Heart right ventricle (tissue), 16 donors: ENCODE measurements around the gene ALPL. TPM values are rescaled to one million over a fixed set of nuclear protein-coding genes. Genes with fewer than 3 reads are reported as not detected.
A peak's percentile ranks its signal among the peaks of the same experiment; 100 is the strongest.

Source experiments
- ATAC-seq, 8 donors: fragments of 200-7000 bp; cut with Tn5 transposase; one replicate each; pipeline ENCODE4 v1.9.1; 2020; ENCODE audit warnings: mild to moderate bottlenecking in 8 of 8, moderate library complexity in 8 of 8, moderate number of reproducible peaks in 1 of 8
- DNase-seq, 2 donors: peaks; one replicate each; pipeline ENCODE4 v3.0.0-alpha.2; 2020
- H3K27ac ChIP-seq, 10 donors: fragments of 200-600 bp; sonication (generic) in 2 of 10; one replicate each; pipeline versions ENCODE4 v1.5.0 to v1.8.0; 2020 to 2022; ENCODE audit warnings: mild to moderate bottlenecking in 3 of 10
- H3K27me3 ChIP-seq, 7 donors: fragments of 200-600 bp; one replicate each; pipeline ENCODE4 v1.8.0; 2021 to 2022; ENCODE audit warnings: mild to moderate bottlenecking in 2 of 7
- H3K36me3 ChIP-seq, 9 donors: fragments of 200-600 bp; sonication (generic) in 1 of 9; one replicate each; pipeline versions ENCODE4 v1.5.0 to v1.8.0; 2020 to 2022; ENCODE audit warnings: mild to moderate bottlenecking in 2 of 9
- H3K4me1 ChIP-seq, 9 donors: fragments of 200-600 bp; sonication (generic) in 1 of 9; one replicate each; pipeline versions ENCODE4 v1.5.0 to v1.8.0; 2020 to 2022; ENCODE audit warnings: mild to moderate bottlenecking in 4 of 9
- H3K4me3 ChIP-seq, 10 donors: fragments of 200-600 bp; sonication (generic) in 2 of 10; one replicate each; pipeline versions ENCODE4 v1.5.0 to v1.8.0; 2020 to 2022; ENCODE audit warnings: mild to moderate bottlenecking in 7 of 10, moderate library complexity in 2 of 10
- H3K9me3 ChIP-seq, 11 donors: fragments of 200-600 bp in 10 of 11; sonication (generic) in 2 of 11; one replicate each; pipeline versions ENCODE4 v1.5.0 to v1.8.0; 2013 to 2022; ENCODE audit warnings: mild to moderate bottlenecking in 2 of 11, control low read depth in 1 of 11, moderate library complexity in 1 of 11
- WGBS, 2 donors: extraction: QIAGEN DNeasy Blood & Tissue Kit; methylation state at CpG; one replicate each; pipeline ENCODE4 v1.1.7; 2013; ENCODE audit warnings: inconsistent platforms in 1 of 2; 5-methylcytosine and 5-hydroxymethylcytosine counted together
- intact Hi-C, 10 donors: fragments of 100-400 bp; cut with DNase I; formaldehyde crosslinking; loops; one replicate each; pipeline versions ENCODE4 v1.11.1 to v1.14.2; 2022
- polyA plus RNA-seq, 2 donors: library from polyadenylated mRNA; stranded (reverse); fragments of 200-250 nt; gene quantifications; one replicate each; pipeline ENCODE4 v1.2.3, GENCODE V29; 2013
- total RNA-seq, 10 donors: library from RNA; stranded (reverse); fragmentation: NEBNext Ultra II Directional in 3 of 10; extraction: Animal tissue kit (Norgen Biotek cat#: 25700) in 3 of 10; gene quantifications; one replicate each; pipeline versions ENCODE4 v1.2.1 to v1.2.4, GENCODE V29; 2021 to 2023
- TF ChIP-seq, protein P1 (sequence below), 9 donors: fragments of 200-600 bp; sonication (generic) in 2 of 9; IDR thresholded peaks; one replicate each; pipeline versions ENCODE4 v1.5.0 to v1.8.0; 2021 to 2022; ENCODE audit warnings: antibody characterized with exemption in 9 of 9, mild to moderate bottlenecking in 5 of 9, moderate library complexity in 1 of 9
- donor health status: Arrhythmogenic right ventricular cardiomyopathy.
- donor health status: ischemic (EF 13 %, LVEDD 7.1; RV severe dilation, severe dysfunction).
- donor health status: healthy with polysubstance abuse.
- donor health status: DM: no; HTN: yes; CAD: no.
- donor health status: DM: no; HTN: no; CAD: no.
- donor health status: ischemic (EF 25% LVEDD 6.9; RV normal size, moderate dysfunction).
- donor health status: ischemic (EF 25% LVEDD 5.7; RV mildly dilated, moderate dysfunction).
- donor health status: healthy.
- donor health status: DM: yes; HTN: yes; CAD: no.
- donor health status: Ischemic cardiomyopathy.
- donor health status: ischemic (EF 35%, LVEDD 5.7; RV mildly dilated, moderate dysfunction).
- donor health status: nonischemic (EF 11% LVEDD 7.7; RV severe dilation, severe dysfunction).
- donor health status: DM: yes; HTN: yes; CAD: no.
- donor health status: PGD.
- donor health status: ischemic (EF 29% LVEDD 5.4; RV normal size, mild dysfunction).
- donor health status: nonischemic (EF 23%, LVEDD 6.1; RV moderate dilation, normal function).

The ALPL gene
- total and polyA plus RNA-seq, 12 donors: 7.1 to 21.1 (median 9.3) TPM

DNA sequence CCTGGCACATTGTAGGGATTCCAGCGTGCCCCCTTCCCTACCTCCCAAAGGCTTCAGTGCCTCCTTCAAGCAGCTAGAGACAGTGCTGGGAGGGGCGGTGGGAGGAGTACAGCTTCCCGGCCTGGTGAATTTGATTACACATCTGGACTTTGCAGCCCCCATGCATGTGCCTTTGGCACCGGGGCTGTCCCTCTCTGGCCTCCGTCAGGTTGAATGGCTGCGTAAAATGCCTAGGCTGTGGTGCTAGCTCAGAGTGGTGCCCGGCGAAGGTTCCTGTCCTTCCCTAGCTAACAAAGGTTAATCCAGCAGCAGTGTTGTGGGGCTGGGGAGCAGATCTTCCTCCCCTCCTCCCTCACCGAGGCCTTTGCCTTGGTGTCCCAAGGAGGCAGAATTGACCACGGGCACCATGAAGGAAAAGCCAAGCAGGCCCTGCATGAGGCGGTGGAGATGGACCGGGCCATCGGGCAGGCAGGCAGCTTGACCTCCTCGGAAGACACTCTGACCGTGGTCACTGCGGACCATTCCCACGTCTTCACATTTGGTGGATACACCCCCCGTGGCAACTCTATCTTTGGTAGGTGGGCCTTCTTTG, 66.2 kb downstream of the ALPL start:
- 91 to 92% methylated on average over 18 of the region's 18 CpGs for WGBS, 2 donors
- intact Hi-C loops: loop anchor here in 8 of 10 donors (2.0 to 10.0 kb wide), 9 partner anchors 37 to 331 kb away; partner anchors contain the start of gene ALPL (in 1 of the 8)
- DNase-seq (no peak), ATAC-seq (no peak)
- H3K36me3 ChIP-seq: no peaks in the 10 kb centered on the region
- no peak overlapping the region for H3K4me3 ChIP-seq
- H3K27ac ChIP-seq: peak overlapping the region in 9 of 10 donors; percentile 68 to 92 (median 83)
- TF ChIP-seq, protein P1, sequence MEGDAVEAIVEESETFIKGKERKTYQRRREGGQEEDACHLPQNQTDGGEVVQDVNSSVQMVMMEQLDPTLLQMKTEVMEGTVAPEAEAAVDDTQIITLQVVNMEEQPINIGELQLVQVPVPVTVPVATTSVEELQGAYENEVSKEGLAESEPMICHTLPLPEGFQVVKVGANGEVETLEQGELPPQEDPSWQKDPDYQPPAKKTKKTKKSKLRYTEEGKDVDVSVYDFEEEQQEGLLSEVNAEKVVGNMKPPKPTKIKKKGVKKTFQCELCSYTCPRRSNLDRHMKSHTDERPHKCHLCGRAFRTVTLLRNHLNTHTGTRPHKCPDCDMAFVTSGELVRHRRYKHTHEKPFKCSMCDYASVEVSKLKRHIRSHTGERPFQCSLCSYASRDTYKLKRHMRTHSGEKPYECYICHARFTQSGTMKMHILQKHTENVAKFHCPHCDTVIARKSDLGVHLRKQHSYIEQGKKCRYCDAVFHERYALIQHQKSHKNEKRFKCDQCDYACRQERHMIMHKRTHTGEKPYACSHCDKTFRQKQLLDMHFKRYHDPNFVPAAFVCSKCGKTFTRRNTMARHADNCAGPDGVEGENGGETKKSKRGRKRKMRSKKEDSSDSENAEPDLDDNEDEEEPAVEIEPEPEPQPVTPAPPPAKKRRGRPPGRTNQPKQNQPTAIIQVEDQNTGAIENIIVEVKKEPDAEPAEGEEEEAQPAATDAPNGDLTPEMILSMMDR (IDR thresholded peaks at IDR 0.05): no peak
- H3K9me3 ChIP-seq: peaks cover 0 to 8% (median 0%) of the 10 kb centered on the region in 11 donors
- peaks cover 13 to 27% (median 25%) of the 10 kb centered on the region in 9 donors for H3K4me1 ChIP-seq
- H3K27me3 ChIP-seq: peaks cover 0 to 14% (median 0%) of the 10 kb centered on the region in 7 donors

DNA sequence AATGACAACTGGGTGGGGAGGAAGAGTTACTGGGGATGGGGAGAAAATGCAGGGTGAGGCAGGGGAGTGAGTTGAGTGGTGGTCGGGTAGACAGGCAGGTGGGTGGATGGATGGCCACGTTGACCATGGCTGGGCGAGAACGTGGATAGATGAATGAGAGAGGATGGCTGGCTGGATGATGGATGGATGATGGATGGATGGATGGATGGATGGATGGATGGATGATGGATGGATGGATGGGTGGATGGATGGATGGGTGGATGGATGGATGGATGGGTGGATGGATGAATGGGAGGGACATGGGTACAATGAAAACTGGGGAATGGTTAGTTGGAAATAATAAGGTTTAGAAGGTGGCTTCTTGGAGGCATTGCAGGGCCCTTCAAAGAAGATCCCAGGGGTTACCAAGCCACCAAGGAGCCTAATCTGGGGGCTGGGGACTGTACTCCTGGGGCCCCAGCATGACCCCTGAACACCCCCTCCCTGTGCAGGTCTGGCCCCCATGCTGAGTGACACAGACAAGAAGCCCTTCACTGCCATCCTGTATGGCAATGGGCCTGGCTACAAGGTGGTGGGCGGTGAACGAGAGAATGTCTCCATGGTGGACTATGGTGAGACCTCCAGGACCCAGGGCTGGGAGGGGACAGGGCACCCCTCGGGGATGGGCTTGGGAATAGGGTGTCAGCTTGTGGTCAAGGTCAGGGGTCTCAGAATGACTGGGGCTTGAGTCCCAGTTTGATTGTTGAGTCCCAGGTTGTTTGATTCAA, 67.0 kb downstream of the ALPL start:
- H3K4me1 ChIP-seq: peaks cover 13 to 27% (median 25%) of the 10 kb centered on the region in 9 donors
- DNase-seq (no peak), ATAC-seq (no peak)
- peaks cover 0 to 8% (median 0%) of the 10 kb centered on the region in 11 donors for H3K9me3 ChIP-seq
- H3K27me3 ChIP-seq: peaks cover 0 to 14% (median 0%) of the 10 kb centered on the region in 7 donors
- TF ChIP-seq, protein P1 (IDR thresholded peaks at IDR 0.05): no peak
- H3K36me3 ChIP-seq: no peaks in the 10 kb centered on the region
- H3K27ac ChIP-seq: no peak overlapping the region
- intact Hi-C loops: loop anchor here in 6 of 10 donors (10.0 kb wide), 4 partner anchors 79 to 331 kb away; no protein-coding TSS in a partner anchor
- H3K4me3 ChIP-seq: no peak overlapping the region
- 96 to 97% methylated on average over 7 of the region's 7 CpGs for WGBS, 2 donors

DNA sequence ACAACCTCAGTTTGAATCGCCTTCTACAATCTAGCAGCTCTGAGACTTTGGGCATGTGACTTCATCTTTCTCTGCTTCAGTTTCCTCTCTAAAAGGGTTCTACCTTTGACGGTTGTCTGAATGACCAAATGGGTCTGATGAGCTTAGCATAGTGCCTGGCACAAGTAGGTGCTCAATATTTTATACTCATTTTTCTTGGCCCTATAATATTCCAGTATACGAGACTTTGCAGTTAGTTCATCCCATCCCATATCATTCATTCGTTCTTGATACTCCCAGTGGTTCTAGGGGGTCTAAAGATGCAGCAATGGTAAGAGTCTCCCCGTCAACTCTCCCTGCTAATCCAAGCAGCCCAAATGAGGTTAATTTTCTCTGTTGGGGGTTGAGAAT, 67.6 kb downstream of the ALPL start:
- intact Hi-C loops: loop anchor here in 6 of 10 donors (10.0 kb wide), 4 partner anchors 78 to 332 kb away; no protein-coding TSS in a partner anchor

DNA sequence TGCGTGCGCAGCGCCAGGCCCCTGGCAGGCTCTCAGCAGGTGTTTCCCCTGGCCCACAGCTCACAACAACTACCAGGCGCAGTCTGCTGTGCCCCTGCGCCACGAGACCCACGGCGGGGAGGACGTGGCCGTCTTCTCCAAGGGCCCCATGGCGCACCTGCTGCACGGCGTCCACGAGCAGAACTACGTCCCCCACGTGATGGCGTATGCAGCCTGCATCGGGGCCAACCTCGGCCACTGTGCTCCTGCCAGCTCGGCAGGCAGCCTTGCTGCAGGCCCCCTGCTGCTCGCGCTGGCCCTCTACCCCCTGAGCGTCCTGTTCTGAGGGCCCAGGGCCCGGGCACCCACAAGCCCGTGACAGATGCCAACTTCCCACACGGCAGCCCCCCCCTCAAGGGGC, 68.1 kb downstream of the ALPL start:
- TF ChIP-seq, protein P1 (IDR thresholded peaks at IDR 0.05): no peak
- DNase-seq (no peak), ATAC-seq (no peak)
- H3K4me3 ChIP-seq: no peak overlapping the region
- intact Hi-C loops: loop anchor here in 6 of 10 donors (10.0 kb wide), 4 partner anchors 77 to 333 kb away; no protein-coding TSS in a partner anchor
- H3K9me3 ChIP-seq: peaks cover 0 to 4% (median 0%) of the 10 kb centered on the region in 11 donors
- no peaks in the 10 kb centered on the region for H3K36me3 ChIP-seq
- H3K27ac ChIP-seq: no peak overlapping the region
- 92 to 94% methylated on average over 26 of the region's 26 CpGs for WGBS, 2 donors
- H3K27me3 ChIP-seq: peaks cover 0 to 14% (median 0%) of the 10 kb centered on the region in 7 donors
- H3K4me1 ChIP-seq: peaks cover 13 to 27% (median 25%) of the 10 kb centered on the region in 9 donors

More for the DNA sequence above, 67.6 kb downstream of the ALPL start:
- H3K4me3 ChIP-seq: no peak overlapping the region
- TF ChIP-seq, protein P1 (IDR thresholded peaks at IDR 0.05): no peak
- H3K27me3 ChIP-seq: peaks cover 0 to 14% (median 0%) of the 10 kb centered on the region in 7 donors
- 94 to 96% methylated on average over 5 of the region's 5 CpGs for WGBS, 2 donors
- H3K36me3 ChIP-seq: no peaks in the 10 kb centered on the region
- DNase-seq (no peak), ATAC-seq (no peak)
- H3K9me3 ChIP-seq: peaks cover 0 to 7% (median 0%) of the 10 kb centered on the region in 11 donors
- no peak overlapping the region for H3K27ac ChIP-seq
- peaks cover 13 to 27% (median 25%) of the 10 kb centered on the region in 9 donors for H3K4me1 ChIP-seq
